SJCRH30 (cell line): ENCODE measurements around the gene SPRING1. TPM values are rescaled to one million over a fixed set of nuclear protein-coding genes. Genes with fewer than 3 reads are reported as not detected.

Experiments used
- DNase-seq, 2 experiments: peaks; one replicate each; pipeline ENCODE4 v3.0.0-alpha.2; 2015 to 2020
- H3K27ac ChIP-seq: fragments of 250-450 bp; sonication (Bioruptor Pico); 2 replicates; pipeline ENCODE4 v1.5.1; 2020; ENCODE audit warnings: mild to moderate bottlenecking, moderate library complexity
- H3K27me3 ChIP-seq: fragments of 250-450 bp; sonication (Bioruptor Pico); 2 replicates; pipeline ENCODE4 v1.5.1; 2020; ENCODE audit warnings: mild to moderate bottlenecking, moderate library complexity
- H3K36me3 ChIP-seq: fragments of 250-450 bp; sonication (Bioruptor Pico); 2 replicates; pipeline ENCODE4 v1.5.1; 2020; ENCODE audit warnings: mild to moderate bottlenecking, moderate library complexity
- H3K4me1 ChIP-seq: fragments of 250-450 bp; sonication (Bioruptor Pico); 2 replicates; pipeline ENCODE4 v1.5.1; 2020; ENCODE audit warnings: mild to moderate bottlenecking, moderate library complexity
- H3K4me3 ChIP-seq: fragments of 250-450 bp; sonication (Bioruptor Pico); 2 replicates; pipeline ENCODE4 v1.5.1; 2020; ENCODE audit warnings: mild to moderate bottlenecking, moderate library complexity
- H3K9me3 ChIP-seq: fragments of 250-450 bp; sonication (Bioruptor Pico); replicated peaks from 2 replicates; pipeline ENCODE4 v1.5.1; 2020; ENCODE audit warnings: mild to moderate bottlenecking, moderate library complexity
- total RNA-seq: library from RNA; depleted of rRNA; stranded (reverse); fragments of >200 nt; shearing (Covaris generic); gene quantifications from 2 replicates; pipeline ENCODE4 v1.2.3, GENCODE V29; 2014

The SPRING1 gene
- total RNA-seq, 1 experiment from 2014 or later: 18.6 TPM

- Histone ChIP-seq H3K9me3 (no peaks in the 10 kb centered on the region), H3K27ac (no peak overlapping the region), H3K4me1 (no peaks in the 10 kb centered on the region), H3K4me3 (no peak overlapping the region), H3K27me3 (no peaks in the 10 kb centered on the region), H3K36me3 (no peaks in the 10 kb centered on the region; the same call in 1 of the 2 replicates)
- DNase-seq: no peak
Measured at GRCh38 chr12:116727891-116728290, 10.0 kb downstream of the SPRING1 start.

- H3K4me1 ChIP-seq: no peaks in the 10 kb centered on the region
- H3K9me3 ChIP-seq: no peaks in the 10 kb centered on the region
- H3K4me3 ChIP-seq: no peak overlapping the region
- no peaks in the 10 kb centered on the region; the same call in 1 of the 2 replicates for H3K36me3 ChIP-seq
- no peak overlapping the region for H3K27ac ChIP-seq
- no peaks in the 10 kb centered on the region for H3K27me3 ChIP-seq
- no peak for DNase-seq
Measured at GRCh38 chr12:116727261-116727660, 10.6 kb downstream of the SPRING1 start.

- H3K27me3 ChIP-seq: no peaks in the 10 kb centered on the region
- no peak for DNase-seq
- no peak overlapping the region for H3K4me3 ChIP-seq
- no peak overlapping the region for H3K27ac ChIP-seq
- no peaks in the 10 kb centered on the region for H3K4me1 ChIP-seq
- H3K36me3 ChIP-seq: no peaks in the 10 kb centered on the region
- no peaks in the 10 kb centered on the region for H3K9me3 ChIP-seq
Measured at GRCh38 chr12:116726694-116727093, 11.2 kb downstream of the SPRING1 start.

- Histone ChIP-seq H3K27me3 (no peaks in the 10 kb centered on the region), H3K36me3 (no peaks in the 10 kb centered on the region; the same call in none of the 2 replicates), H3K27ac (no peak overlapping the region), H3K4me3 (no peak overlapping the region), H3K4me1 (0 out of 2 replicates have a peak, but pooled peaks cover 7% of the 10 kb centered on the region), H3K9me3 (no peaks in the 10 kb centered on the region)
- DNase-seq: no peak
Measured at GRCh38 chr12:116722245-116722644, 15.6 kb downstream of the SPRING1 start.

GRCh38 chr12:116719731-116720528 lies 17.9 kb downstream of the SPRING1 start:
- H3K27me3 ChIP-seq: no peaks in the 10 kb centered on the region
- no peaks in the 10 kb centered on the region; the same call in none of the 2 replicates for H3K36me3 ChIP-seq
- H3K4me3 ChIP-seq: no peak overlapping the region
- 0 out of 2 replicates have a peak, but pooled peaks cover 7% of the 10 kb centered on the region for H3K4me1 ChIP-seq
- DNase-seq: no peak
- no peak overlapping the region for H3K27ac ChIP-seq
- H3K9me3 ChIP-seq: no peaks in the 10 kb centered on the region

GRCh38 chr12:116718655-116719454 lies 19.0 kb downstream of the SPRING1 start:
- 0 out of 2 replicates have a peak, but pooled peaks cover 7% of the 10 kb centered on the region for H3K4me1 ChIP-seq
- no peaks in the 10 kb centered on the region for H3K9me3 ChIP-seq
- DNase-seq: no peak
- H3K27me3 ChIP-seq: no peaks in the 10 kb centered on the region
- no peak overlapping the region for H3K27ac ChIP-seq
- H3K4me3 ChIP-seq: no peak overlapping the region
- no peaks in the 10 kb centered on the region; the same call in none of the 2 replicates for H3K36me3 ChIP-seq

GRCh38 chr12:116717466-116718437 lies 20.1 kb downstream of the SPRING1 start:
- 0 out of 2 replicates have a peak, but pooled peaks cover 7% of the 10 kb centered on the region for H3K4me1 ChIP-seq
- DNase-seq: no peak
- H3K36me3 ChIP-seq: no peaks in the 10 kb centered on the region; the same call in none of the 2 replicates
- H3K9me3 ChIP-seq: no peaks in the 10 kb centered on the region
- H3K4me3 ChIP-seq: no peak overlapping the region
- H3K27ac ChIP-seq: no peak overlapping the region
- no peaks in the 10 kb centered on the region for H3K27me3 ChIP-seq

GRCh38 chr12:116714175-116714574 lies 23.7 kb downstream of the SPRING1 start:
- Histone ChIP-seq H3K27ac (no peak overlapping the region), H3K36me3 (no peaks in the 10 kb centered on the region; the same call in none of the 2 replicates), H3K4me1 (0 out of 2 replicates have a peak, but pooled peaks cover 7% of the 10 kb centered on the region), H3K9me3 (no peaks in the 10 kb centered on the region), H3K4me3 (no peak overlapping the region), H3K27me3 (no peaks in the 10 kb centered on the region)
- DNase-seq: no peak

- Histone ChIP-seq H3K9me3 (no peaks in the 10 kb centered on the region), H3K4me1 (0 out of 2 replicates have a peak, but pooled peaks cover 2% of the 10 kb centered on the region), H3K27ac (no peak overlapping the region), H3K36me3 (no peaks in the 10 kb centered on the region; the same call in none of the 2 replicates), H3K4me3 (no peak overlapping the region), H3K27me3 (no peaks in the 10 kb centered on the region)
- no peak for DNase-seq
Measured at GRCh38 chr12:116713527-116713926, 24.3 kb downstream of the SPRING1 start.

- no peaks in the 10 kb centered on the region for H3K4me1 ChIP-seq
- H3K36me3 ChIP-seq: no peaks in the 10 kb centered on the region; the same call in 1 of the 2 replicates
- H3K9me3 ChIP-seq: no peaks in the 10 kb centered on the region
- H3K4me3 ChIP-seq: no peak overlapping the region
- DNase-seq: no peak
- H3K27ac ChIP-seq: no peak overlapping the region
- no peaks in the 10 kb centered on the region for H3K27me3 ChIP-seq
Measured at GRCh38 chr12:116712458-116713303, 25.2 kb downstream of the SPRING1 start.

GRCh38 chr12:116710370-116711150 lies 27.3 kb downstream of the SPRING1 start:
- Histone ChIP-seq H3K27me3 (no peaks in the 10 kb centered on the region), H3K27ac (no peak overlapping the region), H3K4me3 (no peak overlapping the region), H3K4me1 (no peaks in the 10 kb centered on the region), H3K9me3 (no peaks in the 10 kb centered on the region), H3K36me3 (no peaks in the 10 kb centered on the region)
- DNase-seq: peak; percentile 8 to 32

- Histone ChIP-seq H3K4me1 (no peaks in the 10 kb centered on the region), H3K9me3 (no peaks in the 10 kb centered on the region), H3K27ac (no peak overlapping the region), H3K27me3 (no peaks in the 10 kb centered on the region), H3K4me3 (no peak overlapping the region), H3K36me3 (no peaks in the 10 kb centered on the region)
- no peak for DNase-seq
Measured at GRCh38 chr12:116709768-116710167, 28.1 kb downstream of the SPRING1 start.
